GM18517 (cell line): ENCODE data around the gene IFNL2.

Experiments used
- ATAC-seq: cut with Tn5 transposase; IDR thresholded peaks from one replicate; pipeline ENCODE4 v1.9.1; 2021; ENCODE audit warnings: mild to moderate bottlenecking, moderate library complexity; ENCODE audit not compliant: unreplicated experiment

The IFNL2 gene

GRCh38 chr19:39316627-39317321, 48.6 kb downstream of the IFNL2 start:
- ATAC-seq = no peak

GRCh38 chr19:39317476-39317875, 49.3 kb downstream of the IFNL2 start:
- no peak for ATAC-seq

- no peak for ATAC-seq
These were observed 49.9 kb downstream of the IFNL2 start for GRCh38 chr19:39318071-39318470.

- ATAC-seq = no peak
These were observed 50.5 kb downstream of the IFNL2 start for GRCh38 chr19:39318690-39319089.

- ATAC-seq = no peak
These were observed 51.1 kb downstream of the IFNL2 start for GRCh38 chr19:39319098-39319891.
